Measurements from ENCODE around the gene TRPT1.

The TRPT1 gene

DNA sequence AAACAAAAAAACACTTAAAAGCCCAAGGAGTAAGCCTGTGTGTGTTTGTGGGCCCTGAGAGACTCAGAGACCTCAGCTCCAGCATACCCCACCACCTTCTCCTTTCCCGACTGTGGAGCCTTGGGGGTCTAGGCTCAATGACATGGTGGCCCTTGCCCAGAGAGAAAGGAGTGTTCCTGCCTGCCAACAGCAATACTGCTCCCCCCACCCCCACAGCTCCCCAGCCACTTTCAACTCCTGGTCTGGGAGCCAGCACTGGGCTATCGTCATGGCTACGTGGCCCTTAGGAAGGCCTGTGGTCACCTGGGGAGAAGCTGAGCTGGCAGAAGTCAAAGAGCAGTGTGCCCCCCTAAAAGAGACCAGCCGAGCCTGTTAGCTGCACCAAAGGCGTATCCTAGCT, 18.1 kb upstream of the TRPT1 start:
- no peak for DNase-seq

DNA sequence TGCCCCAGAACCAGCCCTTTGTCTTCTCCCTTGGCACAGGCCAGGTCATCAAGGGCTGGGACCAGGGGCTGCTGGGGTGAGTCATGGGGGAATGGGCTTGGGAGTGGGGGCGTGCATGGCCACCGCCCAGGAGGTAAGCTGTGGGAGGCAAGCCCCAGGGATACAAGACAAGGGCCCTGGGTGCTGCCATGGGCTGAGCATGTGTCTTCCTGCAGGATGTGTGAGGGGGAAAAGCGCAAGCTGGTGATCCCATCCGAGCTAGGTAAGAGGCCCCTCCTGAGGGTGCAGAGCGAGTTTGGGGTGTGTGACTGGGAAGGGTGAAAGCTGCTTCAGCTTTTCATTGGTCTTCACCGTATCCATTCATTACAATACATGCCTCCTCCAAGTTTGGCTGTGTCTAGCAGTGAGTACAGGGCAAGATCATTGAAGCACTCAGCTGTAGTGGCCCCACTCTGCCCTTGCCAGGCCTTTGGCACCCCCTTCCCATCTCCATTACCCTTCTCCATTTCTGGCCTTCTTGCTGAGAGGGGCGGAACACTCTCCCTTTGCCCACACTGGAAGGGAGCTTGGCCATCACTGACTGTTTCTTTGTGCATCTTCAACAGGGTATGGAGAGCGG, 17.4 kb upstream of the TRPT1 start:
- no peak for DNase-seq

DNA sequence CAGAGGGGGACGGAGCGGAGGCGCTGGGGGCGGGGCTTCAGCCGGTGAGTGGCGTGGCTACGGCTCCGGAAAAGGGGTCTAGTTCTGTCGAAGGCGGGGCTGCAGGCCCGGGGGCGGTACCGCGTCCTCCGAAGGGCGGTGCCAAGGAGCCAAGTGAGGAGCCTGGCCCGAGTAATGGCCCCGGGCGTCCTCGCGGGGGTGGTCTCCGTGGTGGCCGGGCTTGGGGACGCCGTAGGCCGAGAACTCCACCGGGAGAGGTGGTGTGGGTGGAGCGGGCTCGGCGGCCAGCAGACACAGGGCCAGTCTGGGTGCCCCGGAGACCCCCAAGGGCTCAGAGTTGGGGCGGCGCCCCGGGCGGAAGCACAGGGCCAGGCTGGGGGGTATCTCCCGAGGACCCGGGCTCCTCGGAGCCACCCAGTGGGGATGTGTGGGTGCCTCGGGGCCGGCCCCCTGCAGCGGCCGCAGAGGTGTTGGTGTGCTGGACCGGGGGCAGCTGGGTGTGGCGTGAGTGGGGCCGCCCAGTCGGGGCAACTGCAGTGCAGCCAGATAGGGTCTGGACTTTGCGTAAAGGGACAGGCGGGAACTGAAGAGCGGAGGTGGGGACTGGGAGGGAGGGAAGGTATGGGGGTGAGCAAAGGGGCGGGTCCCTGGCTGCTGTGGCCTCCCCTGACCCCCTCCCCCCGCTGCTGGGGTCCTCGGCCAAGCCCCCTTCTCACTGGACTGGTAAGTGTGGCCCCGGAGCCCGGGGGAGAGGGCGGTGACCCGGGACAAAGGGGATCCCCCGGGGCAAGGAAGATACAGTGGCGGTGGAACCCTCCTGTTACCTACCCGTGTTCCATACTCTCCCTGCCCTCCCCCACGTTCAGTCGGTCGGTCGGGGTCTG, 15.7 kb upstream of the TRPT1 start:
- DNase-seq = no peak

DNA sequence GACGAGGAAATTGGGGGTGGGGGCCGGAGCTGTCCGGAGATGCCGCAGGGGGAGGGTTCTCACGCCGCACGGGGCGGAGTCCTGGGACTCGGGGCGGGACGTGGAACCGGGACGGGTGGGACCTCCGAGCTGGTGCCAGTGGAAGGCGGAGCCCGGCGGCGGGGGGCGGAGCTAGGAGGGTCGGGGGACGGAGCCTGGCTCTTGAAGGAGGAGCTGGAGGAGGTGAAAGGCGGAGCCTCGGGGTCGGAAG, 15.2 kb upstream of the TRPT1 start:
- DNase-seq = peak; percentile 100

DNA sequence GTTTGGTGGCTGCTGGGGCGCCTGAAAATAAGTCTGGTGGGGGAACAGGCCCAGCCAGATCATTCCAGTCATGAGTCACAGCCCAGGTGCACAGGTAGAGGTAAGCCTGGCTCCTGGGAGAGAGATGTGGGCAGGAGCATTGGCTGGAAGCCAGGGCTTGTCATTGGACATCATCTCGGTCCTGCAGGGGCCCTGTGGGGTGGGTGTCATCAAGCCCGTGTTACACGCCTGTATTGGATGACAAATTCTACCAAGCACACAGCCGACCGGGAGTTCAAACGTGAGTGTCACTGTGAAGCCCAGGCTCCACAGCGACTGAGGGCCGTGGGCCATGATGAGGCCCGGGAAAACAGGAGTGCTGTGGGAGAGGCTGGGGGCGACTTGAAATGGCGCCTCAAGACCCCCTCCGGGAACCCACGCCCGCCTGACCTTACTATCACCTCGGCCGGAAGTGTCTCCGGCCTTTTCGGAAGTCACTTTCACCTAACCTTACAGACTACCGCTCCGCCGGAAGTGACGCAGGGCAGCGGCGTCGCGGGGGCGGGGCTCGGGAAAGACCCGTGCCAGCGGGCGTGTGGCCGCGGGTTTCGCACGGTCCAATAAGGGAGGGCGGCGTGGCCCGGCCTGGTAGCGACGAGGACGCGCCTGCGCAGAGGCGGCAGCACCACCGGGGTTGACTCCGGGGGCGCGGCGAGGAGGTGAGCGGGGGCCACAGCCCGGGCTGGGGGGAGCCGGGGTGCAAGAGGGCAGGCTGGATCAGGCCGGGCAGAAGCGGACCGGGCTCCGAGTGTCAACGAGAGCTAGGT, 14.7 kb upstream of the TRPT1 start, which contains the start of gene FKBP2:
Gene FKBP2, plus strand, starts transcription at position 661 of the 806 bp plus-strand sequence. CDS start 1,293 bp downstream, outside the sequence.
- peak; percentile 99 for DNase-seq

DNA sequence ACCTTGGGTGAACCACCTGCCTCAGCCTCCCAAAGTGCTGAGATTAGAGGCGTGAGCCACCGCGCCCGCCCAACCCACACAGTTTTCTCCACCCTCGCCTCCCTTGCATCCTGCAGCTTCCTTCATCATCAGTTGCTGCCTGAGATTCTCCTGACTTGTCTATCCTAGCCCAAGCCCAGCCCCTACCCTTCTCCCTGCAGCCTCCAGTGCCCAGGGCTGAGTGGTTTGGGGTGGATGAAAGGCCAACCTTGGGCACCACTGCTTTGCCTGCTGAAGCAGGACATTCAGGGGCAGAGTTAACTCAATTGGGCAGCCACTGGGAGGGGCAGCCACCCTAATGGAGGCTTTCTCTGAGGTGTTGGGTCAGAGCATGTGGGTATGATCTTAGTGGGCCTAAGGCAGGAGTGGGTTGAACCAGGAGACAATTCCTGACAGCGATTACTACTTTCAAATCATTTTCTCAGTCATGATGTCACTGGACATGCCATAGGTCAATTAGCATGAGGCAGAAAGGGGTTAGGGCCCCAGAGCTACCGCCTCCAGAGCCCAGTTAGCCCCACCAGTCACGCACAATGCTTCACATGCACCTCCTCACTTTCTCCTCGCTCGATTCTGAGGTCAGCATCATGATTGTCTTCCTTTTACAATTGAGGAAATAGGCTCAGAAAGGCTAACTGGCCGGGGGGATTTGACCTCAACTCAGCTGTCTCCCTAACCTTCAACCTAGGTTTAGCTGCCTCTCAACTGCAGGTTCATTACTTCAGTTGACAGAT, 13.9 kb upstream of the TRPT1 start:
- no peak for DNase-seq

DNA sequence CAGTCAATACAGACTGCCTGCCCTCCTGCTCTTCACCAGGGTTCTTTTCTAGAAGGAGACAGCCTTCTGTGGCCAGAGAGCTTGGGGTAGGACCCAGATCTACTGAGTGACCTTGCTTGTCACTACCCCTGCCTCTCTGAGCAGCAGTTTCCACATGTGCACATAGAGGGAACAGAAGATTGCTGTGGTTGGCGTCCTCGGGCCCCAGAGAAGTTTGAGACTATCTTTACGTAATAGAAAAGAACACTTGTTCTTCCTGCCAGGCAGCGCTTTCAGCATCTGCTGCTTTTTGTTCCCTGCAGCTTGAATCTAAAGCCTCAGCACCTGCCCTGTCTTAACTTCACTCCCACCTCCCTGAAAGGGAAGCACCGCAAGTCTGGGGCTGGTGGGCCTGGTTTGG, 13.0 kb upstream of the TRPT1 start:
- DNase-seq = no peak

DNA sequence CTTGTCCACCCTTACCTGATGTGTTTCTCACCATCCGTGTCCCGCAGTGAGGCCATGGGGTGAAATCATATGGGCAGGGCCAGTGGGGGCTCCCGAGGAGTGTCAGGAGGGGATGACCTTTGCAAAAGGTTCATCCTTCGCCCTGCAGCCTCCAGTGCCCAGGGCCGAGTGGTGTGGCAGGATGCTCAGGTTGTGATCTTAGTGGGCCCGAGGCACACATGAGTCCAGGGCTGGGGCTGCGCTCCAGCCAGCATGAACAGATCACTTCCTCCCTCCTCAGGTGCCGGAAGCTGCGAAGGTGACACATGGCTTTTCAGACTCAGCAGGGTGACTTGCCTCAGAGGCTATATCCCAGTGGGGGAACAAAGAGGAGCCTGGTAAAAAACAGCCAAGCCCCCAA, 12.1 kb upstream of the TRPT1 start:
- DNase-seq = no peak

DNA sequence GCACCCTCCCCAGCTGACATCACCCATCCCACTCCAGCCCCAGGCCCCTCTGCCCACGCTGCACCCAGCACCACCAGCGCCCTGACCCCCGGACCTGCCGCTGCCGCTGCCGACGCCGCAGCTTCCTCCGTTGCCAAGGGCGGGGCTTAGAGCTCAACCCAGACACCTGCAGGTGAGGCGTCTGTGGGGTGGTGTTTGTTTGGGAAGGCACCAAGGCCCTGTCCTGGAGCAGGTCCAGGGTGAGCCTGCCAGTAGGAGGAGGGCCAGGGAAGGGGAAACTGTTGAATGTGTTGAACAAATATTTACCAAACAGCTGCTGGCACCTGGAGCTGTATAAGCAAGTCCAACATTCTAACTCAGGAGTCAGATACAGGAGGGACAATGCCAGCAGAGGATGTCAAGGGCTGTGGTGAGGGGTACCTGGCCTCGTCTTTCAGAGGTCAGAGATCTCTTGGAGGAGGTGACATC, 11.5 kb upstream of the TRPT1 start:
- no peak for DNase-seq

DNA sequence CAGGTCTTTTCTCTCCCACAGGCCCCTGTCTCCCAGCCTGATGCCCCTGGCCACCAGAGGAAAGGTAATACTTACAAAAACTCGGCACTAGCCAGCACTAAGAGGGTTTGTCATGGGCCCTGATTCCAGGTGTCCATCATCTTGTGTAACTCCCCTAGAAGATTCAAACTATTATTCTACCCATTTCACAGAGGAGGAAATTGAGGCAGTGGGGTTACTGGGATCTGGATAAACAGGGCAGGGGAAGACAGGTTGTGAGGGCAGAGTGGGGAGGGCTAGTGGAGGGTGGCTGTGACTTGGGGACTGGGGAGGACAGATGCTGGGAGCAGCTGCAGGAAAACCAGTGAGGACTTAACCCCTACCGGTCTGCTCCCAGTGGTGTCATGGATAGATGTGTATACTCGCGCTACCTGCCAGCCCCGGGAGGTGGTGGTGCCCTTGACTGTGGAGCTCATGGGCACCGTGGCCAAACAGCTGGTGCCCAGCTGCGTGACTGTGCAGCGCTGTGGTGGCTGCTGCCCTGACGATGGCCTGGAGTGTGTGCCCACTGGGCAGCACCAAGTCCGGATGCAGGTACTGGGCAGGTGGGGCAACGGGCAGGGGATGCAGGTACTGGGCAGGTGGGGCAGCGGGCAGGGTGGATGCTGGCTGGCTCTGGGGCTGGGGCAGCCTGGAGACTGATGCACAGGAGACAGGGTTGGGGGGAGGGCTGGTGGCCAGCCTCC, 9.6 kb upstream of the TRPT1 start:
- no peak for DNase-seq

DNA sequence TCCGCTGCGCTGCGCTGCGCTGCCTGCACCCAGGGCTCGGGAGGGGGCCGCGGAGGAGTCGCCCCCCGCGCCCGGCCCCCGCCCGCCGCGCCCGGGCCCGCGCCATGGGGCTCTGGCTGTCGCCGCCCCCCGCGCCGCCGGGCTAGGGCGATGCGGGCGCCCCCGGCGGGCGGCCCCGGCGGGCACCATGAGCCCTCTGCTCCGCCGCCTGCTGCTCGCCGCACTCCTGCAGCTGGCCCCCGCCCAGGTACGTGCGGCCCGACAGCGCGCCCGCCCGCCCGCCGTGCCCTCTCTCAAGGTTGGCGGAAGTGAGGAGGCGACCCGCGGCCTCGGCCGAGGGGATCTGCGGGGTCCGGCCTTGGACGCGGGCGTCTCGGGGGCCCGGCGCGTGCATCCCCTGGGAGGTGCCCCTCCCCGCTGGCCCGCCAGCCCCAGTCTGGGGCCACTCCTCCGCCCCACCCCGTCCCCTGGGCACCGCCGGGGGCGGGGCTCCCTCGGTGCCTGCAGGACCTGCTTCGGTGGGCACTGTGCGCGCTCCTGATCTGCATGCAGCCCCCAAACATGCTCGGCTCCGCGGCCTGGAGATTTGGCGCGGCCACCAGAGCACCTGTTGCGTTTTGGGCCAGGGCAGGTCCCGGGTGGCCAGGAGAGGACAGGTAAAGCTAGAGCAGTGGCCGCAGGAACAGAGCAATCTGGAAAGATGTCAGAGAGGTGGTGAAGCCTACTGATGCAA, 8.8 kb upstream of the TRPT1 start:
- DNase-seq = peak; percentile 51

DNA sequence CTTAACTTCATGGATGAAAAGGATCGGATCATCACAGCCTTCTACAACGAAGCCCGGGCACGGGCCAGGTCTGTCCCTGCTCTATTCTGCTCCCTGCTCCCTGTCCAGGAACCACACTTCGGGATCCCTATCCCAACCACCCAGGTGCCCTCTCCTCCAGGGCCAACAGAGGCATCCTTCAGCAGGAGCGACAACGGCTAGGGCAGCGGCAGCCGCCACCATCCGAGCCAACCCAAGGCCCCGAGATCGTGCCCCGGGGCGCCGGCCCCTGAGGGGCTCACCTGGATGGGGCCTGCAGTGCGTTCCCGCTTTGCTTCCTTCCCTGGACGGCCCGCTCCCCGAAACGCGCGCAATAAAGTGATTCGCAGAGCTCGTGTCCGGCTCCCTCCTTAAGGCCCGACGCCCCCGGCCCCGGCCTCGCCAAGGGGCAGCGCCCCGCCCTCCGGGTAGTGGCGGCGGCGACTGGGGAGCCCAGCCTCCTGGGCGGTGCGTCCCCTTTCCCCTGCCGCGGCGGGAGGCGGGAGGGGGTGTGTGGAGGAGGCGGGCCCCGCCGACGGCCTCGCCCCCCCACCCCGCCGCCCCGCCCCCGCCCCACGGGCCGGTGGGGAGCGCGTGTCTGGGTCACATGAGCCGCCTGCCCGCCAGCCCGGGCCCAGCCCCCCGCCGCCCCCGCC, 8.1 kb upstream of the TRPT1 start, which contains the start of gene VEGFB:
Gene VEGFB, plus strand, starts transcription at position 672 of the 674 bp plus-strand sequence. CDS start 250 bp downstream, outside the sequence.
- DNase-seq = peak; percentile 82

DNA sequence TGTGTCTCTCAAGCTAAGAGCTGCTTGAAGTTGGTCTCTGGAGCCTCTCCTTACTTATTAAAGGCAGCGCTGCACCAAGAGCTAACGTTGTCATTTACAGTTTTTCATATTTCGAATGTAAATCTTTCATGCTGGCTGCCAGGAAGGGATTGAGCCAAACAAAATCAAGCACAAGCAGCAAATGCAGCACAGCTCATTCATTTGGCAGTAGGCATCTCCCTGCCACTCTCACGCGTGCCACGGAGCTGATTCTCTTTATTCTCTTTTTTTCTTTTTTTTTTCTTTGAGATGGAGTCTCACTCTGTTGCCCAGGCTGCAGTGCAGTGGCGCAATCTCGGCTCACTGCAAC, 7.0 kb upstream of the TRPT1 start:
- DNase-seq = no peak

DNA sequence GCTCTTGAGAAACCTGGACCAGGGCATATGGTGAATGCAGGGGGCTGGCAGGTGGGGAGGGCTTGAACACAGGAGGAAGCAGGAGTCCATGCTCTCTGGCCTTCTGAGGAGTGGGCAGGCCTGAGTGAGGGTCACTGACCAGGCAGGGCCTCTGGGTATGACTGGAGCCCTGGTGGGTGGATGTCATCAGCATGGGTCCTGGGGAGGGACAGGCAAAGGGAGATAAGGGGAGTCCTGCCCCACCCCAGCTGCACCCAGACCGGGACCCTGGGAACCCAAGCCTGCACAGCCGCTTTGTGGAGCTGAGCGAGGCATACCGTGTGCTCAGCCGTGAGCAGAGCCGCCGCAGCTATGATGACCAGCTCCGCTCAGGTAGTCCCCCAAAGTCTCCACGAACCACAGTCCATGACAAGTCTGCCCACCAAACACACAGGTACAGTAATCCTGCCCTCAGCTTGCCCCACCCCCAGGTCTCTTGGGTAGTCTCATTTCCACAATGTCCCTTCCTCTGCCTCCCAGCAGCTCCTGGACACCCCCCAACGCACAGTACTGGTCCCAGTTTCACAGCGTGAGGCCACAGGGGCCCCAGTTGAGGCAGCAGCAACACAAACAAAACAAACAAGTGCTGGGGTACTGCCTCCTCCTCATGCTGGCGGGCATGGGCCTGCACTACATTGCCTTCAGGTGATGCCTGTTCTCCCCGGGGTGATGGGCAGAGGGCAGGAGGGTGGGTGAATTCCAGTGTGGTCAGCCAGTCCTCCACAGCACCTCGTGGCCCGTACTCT, 6.4 kb upstream of the TRPT1 start:
- DNase-seq = no peak

DNA sequence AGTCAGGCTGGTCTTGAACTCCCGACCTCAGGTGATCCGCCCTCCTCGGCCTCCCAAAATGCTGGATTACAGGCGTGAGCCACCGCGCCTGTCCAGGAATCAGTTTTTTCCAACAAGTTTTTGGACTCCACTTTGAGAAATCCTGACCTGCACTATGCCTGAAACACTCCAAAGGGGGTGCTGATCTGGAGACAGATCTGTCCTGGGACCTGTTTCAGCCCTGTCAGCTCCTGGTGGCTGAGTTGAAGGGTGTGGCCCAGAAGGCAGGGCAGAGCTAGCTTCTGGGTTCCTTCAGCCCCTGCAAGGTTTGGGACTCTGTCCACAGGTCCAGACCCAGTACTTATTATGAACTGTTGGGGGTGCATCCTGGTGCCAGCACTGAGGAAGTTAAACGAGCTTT, 5.6 kb upstream of the TRPT1 start:
- DNase-seq = no peak

DNA sequence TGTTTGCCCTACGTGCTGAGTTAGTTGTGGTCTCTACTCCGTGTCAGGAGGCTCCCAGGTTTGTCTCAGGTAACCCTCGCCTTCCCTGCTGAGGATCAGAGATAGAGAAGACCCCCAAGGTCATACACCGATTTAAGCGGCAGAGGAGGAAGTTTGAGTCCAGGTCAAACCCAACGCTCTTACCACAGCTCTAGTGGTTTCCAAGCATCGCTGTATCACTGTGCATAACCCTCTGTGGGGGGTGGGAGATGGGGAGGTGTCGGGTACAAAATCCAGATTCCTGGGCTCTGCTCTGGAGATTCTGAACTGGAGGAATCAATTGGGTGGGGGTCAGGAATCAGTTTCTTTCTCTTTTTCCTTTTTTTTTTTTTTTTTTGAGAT, 5.0 kb upstream of the TRPT1 start:
- DNase-seq = no peak

DNA sequence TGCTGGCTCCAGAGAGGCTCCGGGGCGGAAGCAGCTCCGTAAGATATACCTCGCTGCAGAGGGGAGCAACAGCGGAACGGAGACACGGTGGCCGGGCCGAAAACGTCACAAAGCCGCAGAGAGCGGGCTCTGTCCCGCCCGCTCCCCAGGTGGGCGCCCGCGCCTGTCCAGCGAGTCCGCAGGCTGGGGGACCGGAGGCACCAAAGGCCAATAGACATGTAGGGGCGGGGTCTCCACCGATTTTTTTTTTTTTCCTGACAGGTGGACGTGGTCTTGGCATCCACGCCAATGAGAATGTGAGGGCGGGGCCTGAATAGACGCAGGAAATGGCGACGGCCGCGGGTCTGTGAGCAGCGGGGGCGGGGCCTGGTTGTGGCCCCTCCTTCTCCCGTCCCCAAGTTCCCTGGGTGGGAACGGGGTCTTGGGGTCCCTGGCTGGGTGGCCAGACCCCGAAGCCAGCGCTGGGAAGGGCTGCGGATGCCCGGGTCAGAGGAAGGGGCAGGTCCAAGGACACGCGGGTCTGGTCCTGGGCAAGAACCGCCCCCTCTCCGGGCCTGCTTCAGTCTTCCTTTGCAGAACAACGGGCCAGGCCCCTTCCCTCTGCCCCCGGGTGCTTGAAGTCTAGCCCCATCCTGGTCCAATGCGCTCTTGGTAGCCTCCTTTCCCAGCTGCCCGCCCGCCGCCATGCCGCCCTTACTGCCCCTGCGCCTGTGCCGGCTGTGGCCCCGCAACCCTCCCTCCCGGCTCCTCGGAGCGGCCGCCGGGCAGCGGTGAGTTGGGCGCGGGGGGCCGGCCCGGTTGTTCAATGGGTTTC, 4.4 kb upstream of the TRPT1 start, which contains the start of gene DNAJC4:
Gene DNAJC4, plus strand, starts transcription at position 378 of the 814 bp plus-strand sequence. Its CDS starts 307 bp downstream, at position 685.
- DNase-seq = peak; percentile 91

DNA sequence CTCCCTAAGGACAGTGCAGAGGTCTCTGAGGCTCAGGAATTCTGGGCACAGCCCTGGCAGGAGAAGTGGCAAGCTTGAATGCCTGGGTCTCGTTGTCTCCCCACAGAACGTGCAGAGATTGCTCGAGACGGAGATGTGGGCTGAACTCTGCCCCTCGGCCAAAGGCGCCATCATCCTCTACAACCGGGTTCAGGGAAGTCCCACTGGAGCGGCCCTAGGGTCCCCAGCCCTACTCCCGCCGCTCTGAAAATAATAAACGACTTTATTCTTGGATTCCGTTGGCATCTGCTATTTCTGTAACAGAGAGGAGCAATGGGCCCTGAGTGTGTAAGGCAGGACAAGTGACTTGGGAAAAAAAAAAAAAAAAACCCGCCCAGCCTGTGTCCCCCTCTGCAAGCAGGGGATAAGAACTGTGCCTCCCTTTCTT, 3.8 kb upstream of the TRPT1 start:
- DNase-seq = no peak
